ENCODE results near the gene C15orf62. TPM values are rescaled to one million over a fixed set of nuclear protein-coding genes. Genes with fewer than 3 reads are reported as not detected.

C15orf62 gene
- total and polyA plus RNA-seq, 2 donors from 2014 or later: 0.47 to 1.4 TPM

DNA sequence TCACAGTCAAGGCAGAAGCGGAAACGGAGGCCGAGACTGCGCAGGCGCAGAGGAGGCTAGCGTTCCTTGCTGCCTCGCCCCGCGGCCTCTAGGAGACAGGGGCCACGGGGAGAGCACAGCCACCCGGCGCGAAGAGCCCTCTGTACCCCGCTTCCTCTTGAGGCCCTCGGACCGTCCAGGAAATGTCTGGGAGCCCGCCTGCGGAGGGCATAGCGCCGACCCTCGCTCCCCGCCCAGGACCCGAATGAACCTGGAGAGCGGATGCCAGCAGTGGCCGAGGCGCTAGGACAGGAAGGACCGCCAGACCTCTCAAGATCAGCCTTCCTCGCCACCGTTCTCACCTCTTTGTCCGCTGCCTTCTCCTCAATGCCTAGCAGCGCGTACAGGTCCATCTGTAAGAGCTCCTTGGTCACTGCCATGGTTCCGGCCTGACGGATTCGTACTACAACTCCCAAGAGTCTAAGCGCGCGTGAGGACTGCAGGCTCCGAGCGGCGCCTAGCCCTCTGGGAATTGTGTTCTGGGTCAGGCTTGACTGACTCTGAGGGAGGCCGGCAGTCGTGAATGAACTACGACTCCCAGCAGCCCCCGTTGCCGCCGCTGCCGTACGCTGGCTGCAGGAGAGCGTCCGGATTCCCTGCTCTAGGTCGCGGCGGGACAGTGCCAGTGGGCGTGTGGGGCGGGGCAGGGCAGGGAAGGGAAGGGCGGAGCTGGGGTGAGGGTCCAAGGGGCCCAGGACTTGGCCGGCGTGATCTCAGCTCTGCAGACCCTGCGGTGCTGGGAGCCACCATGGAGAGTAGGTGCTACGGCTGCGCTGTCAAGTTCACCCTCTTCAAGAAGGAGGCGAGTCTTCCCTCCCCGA lies 37.5 kb downstream of the C15orf62 start, which contains the start of the genes DNAJC17 and ZFYVE19:
Gene DNAJC17, minus strand, starts transcription at position 446 of the 860 bp plus-strand sequence. Its CDS starts 27 bp downstream, at position 419.
Gene ZFYVE19, plus strand, starts transcription at position 62 of the 860 bp plus-strand sequence. Its CDS starts 501 bp downstream, at position 563.
- Histone ChIP-seq H3K9ac (ENCODE audit: low read length in 3 of 3) (peak within 1 kb of the TSS; percentile 94 to 98 (median 96)), H3K4me3 (ENCODE audit: low read length in 3 of 3) (peak within 1 kb of the TSS; percentile 92 to 99 (median 98)), H3K27ac (ENCODE audit: low read depth in 2 of 2, low read length in 2 of 2) (peak within 1 kb of the TSS; percentile 93 to 94), H3K4me1 (ENCODE audit: control insufficient read depth in 2 of 3, insufficient read depth in 2 of 3, low read depth in 1 of 3, low read length in 3 of 3) (peaks cover 0 to 15% (median 9%) of the 10 kb centered on the region in 3 donors), H3K9me3 (ENCODE audit: control insufficient read depth in 2 of 3, insufficient read depth in 1 of 3, low read length in 3 of 3) (no peaks in the 10 kb centered on the region), H3K27me3 (ENCODE audit: control insufficient read depth, insufficient read depth, low read length) (no peaks in the 10 kb centered on the region), H3K36me3 (ENCODE audit: control insufficient read depth in 2 of 3, insufficient read depth in 3 of 3, low read length in 3 of 3) (peaks cover 0 to 5% (median 3%) of the 10 kb centered on the region in 3 donors)
- peak; percentile 97 to 99 (median 98) for DNase-seq
- intact Hi-C loops (cut with DNase I): no loop called here
- peak; percentile 37 for FAIRE-seq
- TF ChIP-seq, protein P1, sequence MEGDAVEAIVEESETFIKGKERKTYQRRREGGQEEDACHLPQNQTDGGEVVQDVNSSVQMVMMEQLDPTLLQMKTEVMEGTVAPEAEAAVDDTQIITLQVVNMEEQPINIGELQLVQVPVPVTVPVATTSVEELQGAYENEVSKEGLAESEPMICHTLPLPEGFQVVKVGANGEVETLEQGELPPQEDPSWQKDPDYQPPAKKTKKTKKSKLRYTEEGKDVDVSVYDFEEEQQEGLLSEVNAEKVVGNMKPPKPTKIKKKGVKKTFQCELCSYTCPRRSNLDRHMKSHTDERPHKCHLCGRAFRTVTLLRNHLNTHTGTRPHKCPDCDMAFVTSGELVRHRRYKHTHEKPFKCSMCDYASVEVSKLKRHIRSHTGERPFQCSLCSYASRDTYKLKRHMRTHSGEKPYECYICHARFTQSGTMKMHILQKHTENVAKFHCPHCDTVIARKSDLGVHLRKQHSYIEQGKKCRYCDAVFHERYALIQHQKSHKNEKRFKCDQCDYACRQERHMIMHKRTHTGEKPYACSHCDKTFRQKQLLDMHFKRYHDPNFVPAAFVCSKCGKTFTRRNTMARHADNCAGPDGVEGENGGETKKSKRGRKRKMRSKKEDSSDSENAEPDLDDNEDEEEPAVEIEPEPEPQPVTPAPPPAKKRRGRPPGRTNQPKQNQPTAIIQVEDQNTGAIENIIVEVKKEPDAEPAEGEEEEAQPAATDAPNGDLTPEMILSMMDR (IDR thresholded peaks at IDR 0.05; ENCODE audit: borderline replicate concordance, extremely low read depth, insufficient read depth): no peak

GRCh38 chr15:40807888-40808461 lies 38.2 kb downstream of the C15orf62 start:
- DNase-seq: peak in 1 of 5 donors; percentile 59
- H3K9ac ChIP-seq (ENCODE audit: low read length in 3 of 3): peak overlapping the region; percentile 25 to 78 (median 63)

DNA sequence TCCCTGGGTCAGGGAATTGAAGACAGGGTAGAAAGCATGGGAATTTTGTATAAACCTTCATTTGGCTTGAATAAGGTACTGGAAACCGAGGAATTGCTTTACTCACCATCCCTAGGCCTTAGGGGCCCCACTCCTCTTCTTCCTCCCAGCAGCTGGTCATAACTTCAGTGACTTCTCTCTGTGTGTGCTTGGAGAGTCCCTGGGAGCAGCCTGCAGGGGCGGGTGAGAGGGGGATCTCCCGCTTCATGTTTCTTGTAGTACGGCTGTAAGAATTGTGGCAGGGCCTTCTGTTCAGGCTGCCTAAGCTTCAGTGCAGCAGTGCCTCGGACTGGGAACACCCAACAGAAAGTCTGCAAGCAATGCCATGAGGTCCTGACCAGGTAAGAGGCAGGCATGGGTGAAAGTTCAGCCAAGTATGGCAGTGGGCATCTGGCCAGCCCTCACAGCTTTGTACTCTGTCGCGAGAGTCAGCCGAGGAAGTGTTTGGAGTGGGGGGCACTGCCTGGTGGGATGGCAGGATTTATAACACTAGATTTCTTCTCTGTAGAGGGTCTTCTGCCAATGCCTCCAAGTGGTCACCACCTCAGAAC lies 39.2 kb downstream of the C15orf62 start:
- H3K9me3 ChIP-seq (ENCODE audit: control insufficient read depth in 2 of 3, insufficient read depth in 1 of 3, low read length in 3 of 3): no peaks in the 10 kb centered on the region
- peak overlapping the region in 1 of 3 donors; percentile 84 for H3K4me3 ChIP-seq (ENCODE audit: low read length in 3 of 3)
- intact Hi-C loops (cut with DNase I): no loop called here

More at GRCh38 chr15:40807888-40808461, 38.2 kb downstream of the C15orf62 start:
- intact Hi-C loops (cut with DNase I): no loop called here
- Histone ChIP-seq H3K4me3 (ENCODE audit: low read length in 3 of 3) (peak overlapping the region; percentile 84 to 99 (median 92)), H3K27me3 (ENCODE audit: control insufficient read depth, insufficient read depth, low read length) (no peaks in the 10 kb centered on the region), H3K36me3 (ENCODE audit: control insufficient read depth in 2 of 3, insufficient read depth in 3 of 3, low read length in 3 of 3) (peaks cover 2 to 5% (median 3%) of the 10 kb centered on the region in 3 donors), H3K4me1 (ENCODE audit: control insufficient read depth in 2 of 3, insufficient read depth in 2 of 3, low read depth in 1 of 3, low read length in 3 of 3) (peaks cover 0 to 15% (median 9%) of the 10 kb centered on the region in 3 donors), H3K9me3 (ENCODE audit: control insufficient read depth in 2 of 3, insufficient read depth in 1 of 3, low read length in 3 of 3) (no peaks in the 10 kb centered on the region), H3K27ac (ENCODE audit: low read depth in 2 of 2, low read length in 2 of 2) (peak overlapping the region in 1 of 2 donors; percentile 36)
- FAIRE-seq: no peak
- TF ChIP-seq, protein P1 (IDR thresholded peaks at IDR 0.05; ENCODE audit: borderline replicate concordance, extremely low read depth, insufficient read depth): no peak

More for the DNA sequence above, 39.2 kb downstream of the C15orf62 start:
- TF ChIP-seq, protein P1 (IDR thresholded peaks at IDR 0.05; ENCODE audit: borderline replicate concordance, extremely low read depth, insufficient read depth): no peak
- Histone ChIP-seq H3K4me1 (ENCODE audit: control insufficient read depth in 2 of 3, insufficient read depth in 2 of 3, low read depth in 1 of 3, low read length in 3 of 3) (peaks cover 0 to 15% (median 9%) of the 10 kb centered on the region in 3 donors), H3K27me3 (ENCODE audit: control insufficient read depth, insufficient read depth, low read length) (no peaks in the 10 kb centered on the region), H3K9ac (ENCODE audit: low read length in 3 of 3) (no peak overlapping the region), H3K27ac (ENCODE audit: low read depth in 2 of 2, low read length in 2 of 2) (no peak overlapping the region), H3K36me3 (ENCODE audit: control insufficient read depth in 2 of 3, insufficient read depth in 3 of 3, low read length in 3 of 3) (peaks cover 3 to 9% (median 5%) of the 10 kb centered on the region in 3 donors)
- FAIRE-seq (no peak), DNase-seq (peak in 1 of 5 donors; percentile 26)

All from kidney (tissue), 14 donors.